Right lobe of liver (tissue), 6 donors: Measurements from ENCODE around the gene CRYGA. TPM values are rescaled to one million over a fixed set of nuclear protein-coding genes. Genes with fewer than 3 reads are reported as not detected.

Source experiments
- ATAC-seq, 4 donors: fragments of 200-7000 bp; cut with Tn5 transposase; one replicate each; pipeline ENCODE4 v1.9.1; 2020; ENCODE audit warnings: mild to moderate bottlenecking in 4 of 4, moderate library complexity in 4 of 4
- DNase-seq, 3 donors: peaks; one replicate each; pipeline ENCODE4 v3.0.0-alpha.2; 2020
- H3K27ac ChIP-seq, 3 donors: fragments of 200-600 bp; one replicate each; pipeline ENCODE4 v1.8.0; 2022
- H3K27me3 ChIP-seq, 2 donors: fragments of 200-600 bp; one replicate each; pipeline ENCODE4 v1.8.0; 2022
- H3K36me3 ChIP-seq, 4 donors: fragments of 200-600 bp; sonication (generic) in 1 of 4; one replicate each; pipeline versions ENCODE4 v1.5.1 to v1.8.0; 2017 to 2022; ENCODE audit warnings: control low read depth in 1 of 4
- H3K4me1 ChIP-seq, 4 donors: fragments of 200-600 bp; sonication (generic) in 1 of 4; one replicate each; pipeline versions ENCODE4 v1.5.1 to v1.8.0; 2017 to 2022; ENCODE audit warnings: control low read depth in 1 of 4
- H3K4me3 ChIP-seq, 3 donors: fragments of 200-600 bp; one replicate each; pipeline ENCODE4 v1.8.0; 2022
- H3K9me3 ChIP-seq, 4 donors: fragments of 200-600 bp; sonication (generic) in 1 of 4; one replicate each; pipeline versions ENCODE4 v1.5.1 to v1.8.0; 2017 to 2022; ENCODE audit warnings: control low read depth in 1 of 4
- POLR2A ChIP-seq: fragments of 450-650 bp; IDR thresholded peaks from one replicate; pipeline ENCODE4 v1.6.1; 2017; ENCODE audit warnings: antibody characterized with exemption, mild to moderate bottlenecking
- WGBS: methylation state at CpG from one replicate; pipeline ENCODE4 v1.1.6; 2018; ENCODE audit warnings: low coverage, low lambda C conversion rate; ENCODE audit not compliant: insufficient coverage; ENCODE audit errors: missing lambda C conversion rate; 5-methylcytosine and 5-hydroxymethylcytosine counted together
- intact Hi-C, 2 donors: fragments of 100-400 bp; cut with DNase I; formaldehyde crosslinking; loops; one replicate each; pipeline versions ENCODE4 v1.11.2 to v1.14.1; 2022
- total RNA-seq, 6 experiments: library from RNA; depleted of rRNA in 2 of 6; stranded (reverse); fragments of >200 nt in 2 of 6; fragmentation: NEBNext Ultra II Directional in 3 of 6; extraction: Animal tissue kit (Norgen Biotek cat#: 25700) in 3 of 6; gene quantifications; one replicate each; pipeline versions ENCODE4 v1.1.0 to v1.2.4, GENCODE V29; 2016 to 2023
- TF ChIP-seq, protein P1 (sequence below), 4 donors: fragments of 200-600 bp in 3 of 4; fragments of 450-650 bp in 1 of 4; IDR thresholded peaks; one replicate each; pipeline versions ENCODE4 v1.5.1 to v1.8.0; 2016 to 2022; ENCODE audit warnings: antibody characterized with exemption in 4 of 4, mild to moderate bottlenecking in 2 of 4
- donor health status: DM: no; HTN: yes; CAD: no.
- donor health status: DM: no; HTN: no; CAD: no.
- donor health status: DM: no; HTN: no; CAD: no.
- donor health status: DM: no; HTN: yes; CAD: no.
- donor health status: DM: no; HTN: yes; CAD: no.

The CRYGA gene
- total RNA-seq, 6 experiments from 2014 or later: not detected

GRCh38 chr2:208147759-208148158, 15.6 kb downstream of the CRYGA start:
- Histone ChIP-seq H3K4me1 (no peaks in the 10 kb centered on the region), H3K9me3 (no peaks in the 10 kb centered on the region), H3K27me3 (no peaks in the 10 kb centered on the region), H3K36me3 (no peaks in the 10 kb centered on the region), H3K4me3 (no peak overlapping the region), H3K27ac (no peak overlapping the region)
- WGBS: no CpG with 5 or more reads among the region's 3 CpGs
- ATAC-seq (no peak), DNase-seq (no peak)
- TF ChIP-seq, protein P1, sequence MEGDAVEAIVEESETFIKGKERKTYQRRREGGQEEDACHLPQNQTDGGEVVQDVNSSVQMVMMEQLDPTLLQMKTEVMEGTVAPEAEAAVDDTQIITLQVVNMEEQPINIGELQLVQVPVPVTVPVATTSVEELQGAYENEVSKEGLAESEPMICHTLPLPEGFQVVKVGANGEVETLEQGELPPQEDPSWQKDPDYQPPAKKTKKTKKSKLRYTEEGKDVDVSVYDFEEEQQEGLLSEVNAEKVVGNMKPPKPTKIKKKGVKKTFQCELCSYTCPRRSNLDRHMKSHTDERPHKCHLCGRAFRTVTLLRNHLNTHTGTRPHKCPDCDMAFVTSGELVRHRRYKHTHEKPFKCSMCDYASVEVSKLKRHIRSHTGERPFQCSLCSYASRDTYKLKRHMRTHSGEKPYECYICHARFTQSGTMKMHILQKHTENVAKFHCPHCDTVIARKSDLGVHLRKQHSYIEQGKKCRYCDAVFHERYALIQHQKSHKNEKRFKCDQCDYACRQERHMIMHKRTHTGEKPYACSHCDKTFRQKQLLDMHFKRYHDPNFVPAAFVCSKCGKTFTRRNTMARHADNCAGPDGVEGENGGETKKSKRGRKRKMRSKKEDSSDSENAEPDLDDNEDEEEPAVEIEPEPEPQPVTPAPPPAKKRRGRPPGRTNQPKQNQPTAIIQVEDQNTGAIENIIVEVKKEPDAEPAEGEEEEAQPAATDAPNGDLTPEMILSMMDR (IDR thresholded peaks at IDR 0.05): no peak
- TF ChIP-seq POLR2A: no peak
- intact Hi-C loops: no loop called here

DNA sequence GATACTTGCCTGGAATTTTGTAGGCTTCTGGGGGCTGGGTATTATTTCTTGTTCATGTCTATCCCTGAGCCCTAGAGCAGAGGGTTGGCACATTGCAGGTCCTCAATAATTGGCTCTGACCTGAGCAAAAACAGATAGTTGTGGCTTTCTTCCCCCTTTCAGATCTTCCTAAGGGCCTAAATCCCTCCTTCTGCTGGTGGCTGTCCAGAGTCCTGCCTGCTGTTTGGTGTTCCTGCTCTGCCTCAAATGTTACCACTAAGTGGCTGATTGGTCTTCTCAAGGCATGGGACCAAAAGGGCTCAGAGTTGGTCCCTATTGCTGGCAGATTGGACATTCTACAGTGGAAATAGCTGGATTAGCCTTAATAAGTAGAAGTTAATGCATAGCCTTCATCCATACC, 16.4 kb downstream of the CRYGA start:
- no peak for TF ChIP-seq POLR2A
- TF ChIP-seq, protein P1 (IDR thresholded peaks at IDR 0.05): no peak
- H3K27me3 ChIP-seq: no peaks in the 10 kb centered on the region
- no peaks in the 10 kb centered on the region for H3K4me1 ChIP-seq
- no peaks in the 10 kb centered on the region for H3K9me3 ChIP-seq
- intact Hi-C loops: no loop called here
- DNase-seq: no peak
- ATAC-seq: no peak
- no peak overlapping the region for H3K27ac ChIP-seq
- H3K36me3 ChIP-seq: no peaks in the 10 kb centered on the region
- no peak overlapping the region for H3K4me3 ChIP-seq

DNA sequence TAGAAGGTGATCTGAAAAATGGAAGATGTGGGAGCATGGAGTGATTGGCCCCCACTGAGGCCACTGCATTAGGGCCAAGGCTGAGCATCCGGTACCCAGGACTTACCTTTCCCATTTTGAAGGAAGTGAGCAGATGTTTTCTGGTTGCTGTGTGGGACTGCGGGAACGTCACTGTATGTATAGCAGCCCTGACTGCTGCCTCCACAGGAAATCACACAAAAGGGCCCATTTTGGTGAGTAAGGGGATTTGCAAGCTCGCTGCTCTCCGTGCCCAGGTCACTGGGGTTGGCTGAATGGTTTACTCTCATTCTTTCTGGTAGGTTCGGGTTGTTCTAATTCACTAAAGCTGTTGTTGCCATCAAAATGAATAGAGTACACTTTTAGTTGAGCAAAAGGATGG, 17.4 kb downstream of the CRYGA start, which contains the start of gene CRYGB:
Gene CRYGB (minus strand): TSS at position 153 of the 400 bp plus-strand sequence. CDS start 38 bp downstream, at position 115.
- WGBS: 15% methylated on average over 2 of the region's 6 CpGs

GRCh38 chr2:208142925-208143799, 20.2 kb downstream of the CRYGA start:
- Histone ChIP-seq H3K36me3 (no peaks in the 10 kb centered on the region), H3K4me1 (no peaks in the 10 kb centered on the region), H3K27me3 (no peaks in the 10 kb centered on the region), H3K27ac (no peak overlapping the region), H3K9me3 (no peaks in the 10 kb centered on the region), H3K4me3 (no peak overlapping the region)
- intact Hi-C loops: no loop called here
- ATAC-seq (no peak), DNase-seq (no peak)
- WGBS: 38% methylated on average over 7 of the region's 14 CpGs
- no peak for TF ChIP-seq POLR2A
- TF ChIP-seq, protein P1 (IDR thresholded peaks at IDR 0.05): no peak

More for the DNA sequence above, 17.4 kb downstream of the CRYGA start, which contains the start of gene CRYGB:
- ATAC-seq (no peak), DNase-seq (no peak)
- no peaks in the 10 kb centered on the region for H3K4me1 ChIP-seq
- no peaks in the 10 kb centered on the region for H3K27me3 ChIP-seq
- H3K27ac ChIP-seq: no peak within 1 kb of the TSS
- no peaks in the 10 kb centered on the region for H3K36me3 ChIP-seq
- TF ChIP-seq, protein P1 (IDR thresholded peaks at IDR 0.05): no peak
- no peak for TF ChIP-seq POLR2A
- H3K4me3 ChIP-seq: no peak within 1 kb of the TSS
- intact Hi-C loops: no loop called here
- no peaks in the 10 kb centered on the region for H3K9me3 ChIP-seq
